NOMO-1 (cell line): ENCODE measurements around the gene ELN.

Experiments used
- DNase-seq, 2 experiments: peaks; one replicate each; lab custom pipeline; 2025; ENCODE audit not compliant: unreplicated experiment in 2 of 2; lab: John Stamatoyannopoulos, UW

Gene ELN

GRCh38 chr7:74023092-74023536, 4.9 kb upstream of the ELN start:
- no peak for DNase-seq

GRCh38 chr7:74023786-74024185, 4.2 kb upstream of the ELN start:
- no peak for DNase-seq

GRCh38 chr7:74025146-74025545, 2.8 kb upstream of the ELN start:
- no peak for DNase-seq

DNA sequence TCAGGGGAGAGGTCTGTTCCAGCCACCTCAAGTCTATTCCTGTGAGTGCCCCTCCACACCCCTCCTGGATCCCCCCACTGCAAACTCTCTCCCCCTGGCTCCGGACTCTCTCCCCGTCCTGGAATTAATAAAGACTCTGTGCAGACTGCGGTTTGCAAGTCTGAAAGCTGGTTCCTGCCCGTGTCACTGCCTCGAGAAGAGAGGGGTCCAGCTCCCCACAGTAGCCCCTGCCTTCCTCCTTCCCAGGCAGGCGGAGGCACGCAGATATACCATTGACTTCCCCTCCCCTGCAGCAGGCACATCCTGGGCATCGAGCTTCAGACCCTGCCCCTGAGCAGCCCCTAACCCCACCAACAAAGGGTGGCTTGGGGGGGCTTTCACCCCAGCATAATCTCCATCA, 2.2 kb upstream of the ELN start:
- DNase-seq, result no peak

DNA sequence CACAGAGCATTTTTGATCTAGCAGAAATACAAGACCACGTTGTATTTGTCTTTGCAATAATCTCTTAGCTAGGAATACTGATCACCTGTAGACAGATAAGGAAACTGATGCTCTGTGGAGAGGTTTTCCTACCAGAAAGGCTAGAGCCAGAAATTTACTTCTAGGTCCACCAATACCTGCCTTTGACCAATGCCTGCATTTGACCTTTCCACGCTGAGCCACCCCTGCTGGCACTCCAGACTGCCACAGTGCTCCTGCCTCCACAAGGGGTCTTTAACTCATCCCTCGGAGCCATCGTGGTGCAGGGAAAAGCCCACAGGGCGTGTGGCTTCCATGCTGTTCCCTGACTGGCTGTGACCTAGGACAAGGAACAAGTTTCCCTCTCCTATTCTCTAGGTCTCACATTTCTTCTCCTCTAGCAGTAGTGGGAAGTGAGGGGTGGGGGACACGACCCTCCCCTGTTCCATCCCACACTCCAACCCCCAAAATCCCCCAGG, 1.5 kb upstream of the ELN start:
- no peak for DNase-seq

GRCh38 chr7:74026903-74027682, 880 bp upstream of the ELN start:
- peak; percentile 69 to 70 for DNase-seq

DNA sequence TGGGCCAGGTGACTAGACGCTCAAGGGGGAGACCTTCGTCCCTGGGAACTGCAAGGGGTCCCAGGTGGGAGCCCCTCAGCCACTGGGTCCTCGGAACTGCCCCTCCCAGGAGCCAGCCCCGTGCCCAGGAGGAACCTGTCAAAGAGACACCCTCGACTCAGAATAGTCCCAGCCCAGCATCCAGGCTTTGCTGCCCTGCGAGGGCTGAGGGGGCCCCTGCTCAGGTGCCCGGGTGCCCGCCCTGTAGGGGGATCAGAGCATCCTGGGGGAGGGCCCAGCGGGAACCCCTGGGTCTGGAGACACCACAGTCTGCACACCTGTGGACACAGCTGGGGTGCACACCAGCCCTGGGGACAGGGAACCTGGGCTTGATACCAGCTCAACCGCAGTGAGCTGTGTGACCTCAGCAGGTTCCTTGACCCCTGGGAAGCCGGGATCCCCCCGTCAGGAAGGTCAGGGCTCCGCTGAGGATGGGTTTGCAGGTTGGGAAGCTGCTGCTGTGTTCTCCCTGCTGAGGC, 407 bp downstream of the ELN start:
- DNase-seq, result no peak

DNA sequence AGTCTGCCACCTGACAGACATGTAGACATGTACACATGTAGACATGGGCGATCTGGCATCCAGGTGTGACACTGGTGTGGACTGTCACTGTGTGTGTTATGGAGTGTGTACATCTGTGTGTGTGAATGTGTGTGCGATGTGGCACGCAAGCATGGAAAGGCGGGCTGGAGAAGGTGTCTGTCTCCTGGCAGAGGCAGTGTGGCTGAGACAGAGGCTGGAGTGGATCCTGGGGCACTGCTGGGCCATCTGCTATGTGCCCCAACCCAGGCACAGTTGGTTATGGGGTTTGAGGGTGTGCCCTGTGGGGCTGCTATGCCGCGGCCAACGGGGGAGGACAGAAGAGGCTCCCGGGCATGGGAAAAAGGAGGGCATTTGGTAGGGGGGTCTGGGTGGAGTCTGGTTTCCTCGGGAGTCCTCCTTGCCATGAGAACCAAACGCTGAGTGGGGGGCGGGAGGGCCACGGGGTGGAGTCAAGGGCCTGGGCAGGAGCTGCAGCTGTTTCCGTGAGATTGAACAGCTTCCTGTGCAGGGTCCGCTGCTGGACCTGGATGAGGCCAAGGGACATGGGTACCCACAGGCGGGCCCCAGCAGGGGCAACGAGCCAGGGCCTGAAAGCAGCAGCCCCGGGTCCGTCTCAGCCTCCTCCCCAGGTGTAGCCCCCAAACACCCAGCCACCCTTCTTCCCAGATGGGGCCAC, 1.3 kb downstream of the ELN start:
- no peak for DNase-seq

GRCh38 chr7:74029991-74030415, 2.0 kb downstream of the ELN start:
- DNase-seq, result no peak

- no peak for DNase-seq
These were observed 2.9 kb downstream of the ELN start for GRCh38 chr7:74030861-74031260.

- DNase-seq, result no peak
These were observed 3.6 kb downstream of the ELN start for GRCh38 chr7:74031403-74032190.

DNA sequence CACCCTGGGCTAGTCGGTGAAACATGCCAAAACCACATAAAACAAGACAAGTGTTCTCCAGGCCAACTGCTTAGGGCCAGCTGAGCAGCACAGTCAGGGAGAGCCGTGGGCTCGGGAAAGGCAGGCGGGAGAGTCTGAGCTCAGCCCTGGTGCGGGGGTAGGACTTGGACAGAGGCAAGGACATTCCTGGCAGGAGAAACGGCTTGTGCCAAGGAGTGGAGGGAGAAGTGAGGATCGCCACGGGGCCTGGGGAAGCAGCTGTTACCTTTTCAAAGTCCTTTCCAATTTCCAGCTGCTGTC, 4.2 kb downstream of the ELN start:
- DNase-seq, result no peak

DNA sequence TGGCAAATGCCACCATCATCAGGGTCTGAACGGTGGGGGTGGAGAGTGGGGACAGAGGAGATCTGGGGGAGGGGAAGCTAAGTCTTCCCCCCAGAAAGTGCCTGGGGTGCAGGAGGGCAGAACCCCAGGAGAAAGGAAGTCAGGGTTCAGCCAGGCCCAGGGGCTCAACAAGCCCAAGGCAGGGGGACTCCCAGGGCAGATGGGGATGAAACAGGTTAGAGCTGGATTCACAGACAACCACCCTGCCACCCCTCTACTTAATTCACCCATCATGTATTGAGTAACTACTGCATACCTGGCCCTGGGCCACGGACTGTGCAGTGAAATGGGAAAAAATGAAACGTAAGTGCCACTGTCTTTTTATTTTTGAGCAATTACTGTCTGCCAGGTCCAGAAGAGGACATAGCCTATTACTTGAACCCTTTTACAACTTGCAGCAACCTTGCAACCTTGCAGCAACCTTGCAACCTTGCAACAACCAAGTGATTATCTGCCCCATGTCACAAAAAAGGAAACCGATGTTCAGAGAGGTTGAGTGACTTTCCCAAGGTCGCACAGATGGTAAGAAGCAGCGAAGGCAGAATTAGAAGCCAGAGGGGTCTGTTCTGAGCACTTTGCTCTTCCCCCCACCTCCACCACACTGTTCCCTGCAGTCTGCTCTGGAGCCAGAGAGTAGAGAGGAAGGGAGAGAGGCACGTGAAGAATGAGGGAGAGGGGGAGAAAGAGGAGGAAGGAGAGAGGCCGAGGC, 4.8 kb downstream of the ELN start:
- DNase-seq, result no peak

GRCh38 chr7:74033372-74034311, 5.7 kb downstream of the ELN start:
- no peak for DNase-seq

GRCh38 chr7:74037609-74038008, 9.6 kb downstream of the ELN start:
- no peak for DNase-seq

- no peak for DNase-seq
These were observed 10.4 kb downstream of the ELN start for GRCh38 chr7:74038194-74038961.

- DNase-seq, result no peak
These were observed 11.4 kb downstream of the ELN start for GRCh38 chr7:74039337-74039736.

GRCh38 chr7:74040101-74040790, 12.3 kb downstream of the ELN start:
- no peak for DNase-seq
